Measurements from ENCODE around the gene LAMB2.

The LAMB2 gene

DNA sequence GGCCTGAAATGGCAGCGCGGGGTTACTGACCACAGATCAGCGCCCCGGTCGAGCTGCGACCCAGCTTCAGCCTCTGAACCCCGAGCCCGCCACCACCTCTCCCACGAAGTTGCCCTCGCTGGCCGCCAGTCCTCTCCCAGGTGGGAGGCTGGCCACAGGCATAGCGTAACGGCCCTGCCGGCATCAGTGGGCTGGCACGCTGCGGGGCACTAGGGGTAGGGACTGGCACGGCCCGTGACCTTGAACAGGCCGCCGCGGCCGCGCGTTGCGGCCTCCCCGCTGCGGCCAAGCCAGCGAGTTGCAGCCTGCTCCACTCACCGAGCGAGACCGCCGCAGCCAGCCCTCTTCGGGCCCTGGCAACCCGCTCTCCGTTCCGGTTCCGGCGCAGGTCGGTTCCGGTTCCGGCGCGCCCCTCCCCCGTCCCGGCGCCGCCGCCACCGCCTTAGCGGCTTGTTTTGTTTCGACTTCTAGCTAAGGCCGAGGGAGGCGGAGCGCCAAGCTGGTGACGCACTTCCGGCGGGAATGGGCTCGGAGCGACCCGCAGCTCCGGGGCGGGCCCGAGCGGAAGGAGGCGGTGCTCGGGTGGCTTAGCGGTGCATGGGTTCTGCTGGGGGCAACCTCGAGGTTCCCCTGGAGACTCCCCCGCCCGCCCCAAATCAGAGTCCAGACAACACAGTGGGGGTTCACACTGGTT is 12.3 kb downstream of the LAMB2 start, which contains the start of gene USP19:
USP19 (minus strand) TSS at position 386 of the 694 bp plus-strand sequence. CDS start 1,678 bp downstream, outside the sequence.
- peak; percentile 89 for DNase-seq (ENCODE audit: low read depth)

DNA sequence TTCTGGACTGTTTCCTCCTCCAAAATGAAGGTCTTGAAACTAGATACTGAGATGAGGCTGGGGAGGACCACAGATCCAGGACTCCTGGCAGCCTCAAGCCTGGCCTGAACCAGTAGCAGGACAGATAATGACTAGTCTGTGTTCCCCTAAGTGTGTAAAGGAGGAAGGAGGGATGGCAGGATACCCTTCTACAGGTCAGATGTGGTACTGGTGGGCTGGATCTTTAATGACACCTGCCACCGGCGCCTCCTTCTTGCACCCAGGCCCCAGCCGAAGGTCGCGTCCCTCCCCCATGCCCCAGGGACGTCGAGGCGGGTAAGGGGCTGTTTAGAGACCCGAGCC is 12.8 kb downstream of the LAMB2 start:
- DNase-seq (ENCODE audit: low read depth): no peak

DNA sequence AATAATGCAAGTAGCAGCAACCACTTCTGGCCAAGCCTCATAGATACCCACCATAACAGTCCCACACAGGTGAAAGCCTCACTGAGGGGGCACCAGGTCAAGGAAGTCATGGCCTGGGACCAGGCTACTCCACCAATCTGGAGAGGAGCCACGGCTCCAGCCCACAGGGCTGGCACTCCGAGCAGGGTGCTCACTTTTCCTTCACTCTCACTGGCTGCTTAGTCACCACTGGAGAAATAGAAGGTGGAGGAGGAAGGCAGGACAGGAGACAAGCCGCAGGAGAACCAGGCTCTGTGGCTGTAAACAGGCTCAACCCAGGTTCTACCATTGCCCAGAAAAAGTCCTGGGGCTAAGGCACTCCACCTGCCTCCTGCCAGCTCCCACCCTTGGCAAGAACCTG is 13.4 kb downstream of the LAMB2 start:
- DNase-seq (ENCODE audit: low read depth): no peak

DNA sequence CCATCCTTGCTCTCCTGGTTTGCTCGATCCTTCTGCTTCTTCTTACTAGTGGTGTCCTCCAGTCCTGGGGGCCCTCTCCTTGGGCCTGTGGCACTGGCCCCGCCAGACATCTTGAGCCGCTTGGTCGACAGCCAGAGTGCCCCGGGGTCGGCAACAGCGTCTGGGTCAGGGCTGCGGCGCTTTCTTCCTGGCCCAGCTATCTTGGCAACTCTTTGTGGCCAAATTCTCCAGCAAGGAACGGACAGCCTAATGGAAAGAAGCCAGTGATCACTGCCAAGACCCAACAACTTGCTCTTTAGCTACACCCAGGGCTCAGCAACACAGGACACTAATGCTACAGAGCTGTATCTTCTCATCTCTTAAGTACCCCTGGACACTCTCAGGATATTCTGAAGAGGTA is 13.8 kb downstream of the LAMB2 start:
- no peak for DNase-seq (ENCODE audit: low read depth)

DNA sequence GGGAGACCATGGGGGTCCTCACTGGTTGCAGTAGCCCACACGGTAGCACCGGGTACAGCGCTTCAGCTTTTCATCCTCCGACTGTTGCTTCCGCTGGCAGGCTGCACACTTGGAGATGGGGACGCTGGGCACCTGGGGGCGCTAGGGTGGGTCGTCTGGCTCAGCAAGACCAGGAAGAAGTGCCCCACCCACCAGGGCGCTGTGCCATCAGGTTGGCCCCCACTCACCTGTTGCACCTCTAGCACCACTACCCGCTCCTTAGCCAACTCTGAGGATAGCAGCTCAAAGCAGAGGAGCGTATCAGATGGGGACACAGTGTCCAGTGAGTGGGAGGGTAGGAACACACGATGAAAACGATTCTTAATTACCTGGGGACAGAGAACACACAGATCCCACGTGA is 20.6 kb downstream of the LAMB2 start:
- no peak for DNase-seq (ENCODE audit: low read depth)

DNA sequence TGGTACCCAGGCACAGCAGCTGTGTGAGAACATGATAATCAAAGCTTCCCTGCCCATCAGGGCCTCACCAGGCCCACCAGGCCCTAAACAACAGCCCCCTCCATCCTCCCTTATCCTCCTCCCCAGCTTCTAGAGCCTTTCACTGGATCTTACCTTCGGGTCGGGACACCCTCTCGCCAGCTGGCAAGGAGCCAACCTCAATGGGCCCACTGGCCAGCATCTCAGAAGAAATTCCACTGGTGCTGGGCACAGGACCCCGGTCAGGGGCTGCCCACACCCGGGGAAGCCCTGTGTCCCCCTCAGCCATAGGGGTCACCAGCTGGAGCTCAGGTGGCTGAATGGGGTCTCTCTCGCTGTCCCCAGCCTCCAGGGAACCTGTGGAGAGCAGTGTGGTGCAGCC is 21.5 kb downstream of the LAMB2 start:
- no peak for DNase-seq (ENCODE audit: low read depth)

DNA sequence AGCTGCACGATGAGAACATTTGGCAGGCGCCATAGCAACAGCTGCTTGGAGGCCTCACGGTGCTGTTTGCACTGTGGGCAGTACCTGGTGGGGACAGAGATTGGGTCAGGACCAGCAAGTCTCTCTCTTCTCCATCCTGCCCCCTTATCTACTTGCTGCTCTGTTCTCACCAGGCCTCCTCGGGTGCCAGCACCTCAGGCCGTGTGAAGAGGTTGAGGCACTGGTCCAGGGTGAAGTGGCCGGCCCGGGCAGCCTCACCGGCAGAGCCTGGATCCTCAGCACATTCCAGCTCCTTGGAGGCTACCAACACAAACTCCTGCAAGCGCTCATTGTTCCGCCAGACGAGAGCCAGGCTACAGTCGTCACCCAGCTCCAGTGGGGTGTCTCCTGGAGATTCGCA is 22.1 kb downstream of the LAMB2 start:
- DNase-seq (ENCODE audit: low read depth): no peak

DNA sequence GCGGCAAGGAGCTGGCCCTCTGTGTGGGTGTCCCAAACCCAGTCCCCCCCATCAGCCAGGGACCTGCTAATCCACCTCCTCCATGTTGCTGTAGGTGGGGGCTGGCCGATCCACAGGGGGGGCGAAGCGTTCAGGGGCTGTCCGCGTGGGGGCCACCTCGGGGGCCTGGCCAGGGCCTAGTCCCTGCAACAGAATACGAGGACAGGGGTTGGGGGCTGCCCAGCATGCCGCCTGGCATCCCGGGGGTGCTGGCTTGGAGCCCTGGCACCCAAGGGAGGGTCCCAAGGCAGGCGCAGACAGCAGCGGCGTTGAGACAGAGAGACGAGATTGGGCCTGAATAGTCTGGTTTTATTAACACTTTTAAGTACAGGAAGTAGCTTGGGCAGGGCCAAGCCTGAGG is 24.5 kb downstream of the LAMB2 start:
- DNase-seq (ENCODE audit: low read depth): no peak

DNA sequence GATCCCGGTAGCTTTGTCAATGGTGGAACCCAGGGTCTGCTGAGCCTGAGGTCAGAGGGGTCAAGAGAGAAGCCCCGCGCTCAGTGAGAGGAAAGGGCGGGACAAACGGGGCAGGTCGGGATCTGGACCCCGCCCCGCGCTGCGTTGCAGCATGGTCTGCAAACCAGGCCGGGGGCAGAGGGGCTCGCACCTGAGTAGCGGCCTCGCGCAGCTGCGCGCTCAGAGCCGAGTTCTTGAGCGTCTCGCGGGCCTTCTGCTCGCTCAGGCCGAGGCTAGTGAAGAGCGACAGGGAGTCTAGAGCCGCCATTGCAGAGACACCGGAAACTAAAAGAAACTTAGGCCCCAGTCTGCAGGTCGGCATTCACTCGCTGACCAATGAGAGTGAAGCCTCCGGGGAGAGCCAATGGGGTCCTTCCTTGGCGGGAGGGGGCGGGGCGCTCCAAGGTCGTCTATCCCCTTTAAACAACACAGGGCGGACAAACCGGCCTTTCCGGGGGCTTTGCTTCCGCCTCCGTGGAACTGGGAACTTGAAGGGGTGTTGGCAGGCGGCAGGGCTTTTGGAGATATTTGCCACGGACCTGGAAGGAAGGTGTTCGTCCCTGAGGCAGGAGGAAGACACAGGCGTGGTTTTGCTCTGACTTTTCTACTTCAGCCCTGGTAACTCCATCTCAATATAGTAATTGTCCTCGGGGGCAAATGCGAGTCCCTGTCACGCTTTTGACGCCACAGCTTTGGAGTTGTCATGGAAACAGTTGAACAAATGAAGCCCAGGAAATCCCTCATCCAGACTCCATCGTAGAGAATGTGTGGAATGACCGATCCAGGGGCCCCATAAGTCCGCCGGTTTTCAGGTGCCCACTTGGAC is 28.2 kb downstream of the LAMB2 start, which contains the start of gene QARS1:
QARS1 (minus strand) TSS at position 331 of the 865 bp plus-strand sequence; CDS start at position 307, 24 bp downstream.
- DNase-seq (ENCODE audit: low read depth): peak; percentile 90

DNA sequence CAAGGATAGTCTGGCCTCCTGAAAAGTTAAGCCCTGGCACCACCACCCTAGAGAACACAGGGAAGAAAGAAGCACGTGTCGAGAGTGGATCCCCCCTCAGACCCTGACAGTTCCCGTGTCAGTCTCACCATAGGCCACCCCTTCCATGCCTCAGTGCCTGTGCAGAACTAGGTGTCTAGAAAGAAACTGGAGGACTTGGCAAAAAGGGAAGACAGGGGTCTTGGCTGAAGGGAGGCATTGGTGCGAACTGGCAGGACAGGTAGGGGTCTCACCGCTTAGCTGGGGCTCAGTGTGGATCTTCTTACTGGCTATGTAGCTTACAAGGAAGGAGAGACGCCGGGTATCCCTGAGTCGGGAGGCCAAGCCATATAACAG is 28.8 kb downstream of the LAMB2 start:
- no peak for DNase-seq (ENCODE audit: low read depth)

DNA sequence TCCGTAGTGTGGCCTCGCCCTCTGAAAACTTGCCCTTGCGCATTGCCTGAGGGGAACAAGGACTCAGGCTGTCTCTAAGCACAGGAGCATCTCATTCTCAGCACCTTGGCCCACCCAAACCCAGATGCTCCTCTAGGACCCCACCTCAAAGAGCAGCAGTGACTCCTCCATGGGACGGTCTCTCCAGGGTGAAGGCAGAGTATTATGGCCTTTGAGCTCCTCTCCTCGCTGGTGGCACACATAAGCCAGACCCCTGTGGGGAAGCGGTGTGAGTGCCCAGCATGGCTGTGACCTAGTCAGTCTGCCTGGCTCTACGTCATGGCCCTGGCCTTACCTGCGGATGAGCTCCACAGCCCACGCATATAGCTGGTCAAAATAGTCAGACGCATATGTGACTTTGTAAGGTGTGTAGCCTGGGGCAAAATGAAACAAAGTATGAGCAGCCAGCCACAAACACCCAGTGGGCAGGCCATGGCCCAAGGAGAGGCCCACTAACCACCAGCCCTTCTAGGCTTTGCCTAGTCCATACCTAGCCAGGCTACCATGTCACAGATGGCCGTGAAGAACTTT is 32.7 kb downstream of the LAMB2 start:
- no peak for DNase-seq (ENCODE audit: low read depth)

DNA sequence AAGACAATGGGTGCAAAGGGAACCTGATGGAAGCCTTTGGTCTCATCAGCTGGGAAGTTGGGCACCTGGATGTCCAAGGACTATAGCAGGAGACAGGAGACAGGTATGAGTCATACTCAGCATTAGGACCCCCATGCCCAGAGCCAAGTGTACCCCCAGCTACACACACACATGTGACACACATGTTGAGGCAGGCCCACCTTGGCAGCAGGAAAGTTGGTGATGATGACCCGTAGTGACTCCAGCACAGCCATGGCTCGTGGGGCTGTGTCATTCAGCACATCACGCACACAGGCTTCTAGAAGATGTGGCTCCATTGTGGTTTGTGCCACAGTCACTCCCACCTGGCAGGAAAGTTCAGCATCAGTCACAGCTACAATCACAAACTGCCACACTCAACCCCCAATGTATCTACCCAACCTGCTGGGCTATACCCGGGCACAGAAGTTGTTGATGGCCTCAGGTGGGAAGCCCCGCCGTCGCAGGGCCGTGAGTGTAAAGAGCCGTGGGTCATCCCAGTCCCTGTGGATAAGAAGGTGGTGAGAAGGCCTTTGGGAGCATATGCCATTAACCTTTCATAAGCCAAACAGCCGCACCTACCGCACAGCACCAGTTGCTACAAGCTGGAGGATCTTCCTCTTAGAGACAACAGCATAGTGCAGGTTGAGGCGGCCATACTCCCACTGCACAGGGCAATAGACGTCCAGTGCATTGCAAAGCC is 33.8 kb downstream of the LAMB2 start:
- no peak for DNase-seq (ENCODE audit: low read depth)

DNA sequence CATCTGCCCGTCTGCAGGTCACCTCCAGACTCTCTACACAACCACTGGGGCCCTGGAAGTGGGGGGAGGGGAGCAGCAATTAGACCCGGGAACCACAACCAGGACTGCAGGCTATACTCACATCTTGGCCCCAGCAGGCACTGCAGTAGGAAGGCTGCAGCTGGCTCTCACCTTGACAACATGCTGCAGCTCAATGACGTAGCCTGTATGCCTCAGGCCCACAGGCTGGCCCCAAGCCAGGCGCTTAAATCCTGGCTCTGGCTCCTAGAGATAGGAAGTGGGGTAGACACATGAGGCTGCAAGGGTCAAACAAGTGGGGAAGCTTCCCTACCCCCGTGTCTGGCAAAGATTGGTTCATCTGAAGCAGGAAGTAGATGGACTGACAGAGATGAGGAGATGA is 34.4 kb downstream of the LAMB2 start:
- no peak for DNase-seq (ENCODE audit: low read depth)

DNA sequence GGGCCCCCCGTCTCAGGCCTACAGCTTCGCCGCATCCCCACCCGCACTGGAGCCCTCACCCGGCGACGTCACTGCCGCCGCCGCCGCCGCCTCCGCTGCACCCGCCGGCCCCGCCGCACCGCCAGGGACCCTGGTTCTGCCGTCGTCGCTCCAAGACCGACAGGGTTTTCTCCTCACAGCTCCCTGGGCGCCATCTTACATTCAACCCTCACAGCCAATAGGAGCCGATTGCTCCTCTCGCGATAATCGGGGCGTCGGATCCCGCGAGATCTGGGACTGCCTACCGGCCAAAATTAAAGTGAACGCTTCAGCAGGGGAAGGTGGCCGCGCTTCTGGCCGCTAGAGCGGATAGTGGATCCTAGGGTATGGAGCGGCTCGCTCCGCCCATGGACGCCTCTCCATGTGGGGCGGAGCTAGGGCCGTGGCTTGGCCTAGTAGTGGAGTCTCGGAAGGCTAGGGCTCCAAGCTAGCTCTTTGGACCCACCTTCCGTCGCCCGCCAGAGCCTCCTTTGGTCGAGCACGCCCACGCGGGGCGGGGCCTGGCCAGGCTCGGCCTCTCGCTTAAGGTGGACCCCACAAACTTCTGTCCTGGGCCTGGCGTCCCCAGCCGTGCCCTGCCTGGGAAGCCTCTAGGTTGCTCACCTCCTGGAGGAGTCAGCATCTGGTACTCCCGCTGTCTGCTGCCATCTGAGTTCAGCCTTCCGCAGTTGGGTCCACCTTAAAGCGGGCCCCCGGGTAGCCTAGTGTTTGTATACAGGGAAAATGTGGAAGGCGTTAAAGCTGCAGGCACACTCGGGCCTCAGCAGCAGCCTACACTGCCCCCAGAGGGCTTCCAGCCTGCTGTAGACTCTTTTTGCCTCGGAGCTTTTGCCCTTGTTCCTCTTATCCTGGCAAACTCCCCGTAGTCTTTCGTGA is 38.7 kb downstream of the LAMB2 start, which contains the start of gene QRICH1:
QRICH1 (minus strand) TSS at position 219 of the 915 bp plus-strand sequence. CDS start 17,054 bp downstream, outside the sequence.
- DNase-seq (ENCODE audit: low read depth): peak; percentile 97

DNA sequence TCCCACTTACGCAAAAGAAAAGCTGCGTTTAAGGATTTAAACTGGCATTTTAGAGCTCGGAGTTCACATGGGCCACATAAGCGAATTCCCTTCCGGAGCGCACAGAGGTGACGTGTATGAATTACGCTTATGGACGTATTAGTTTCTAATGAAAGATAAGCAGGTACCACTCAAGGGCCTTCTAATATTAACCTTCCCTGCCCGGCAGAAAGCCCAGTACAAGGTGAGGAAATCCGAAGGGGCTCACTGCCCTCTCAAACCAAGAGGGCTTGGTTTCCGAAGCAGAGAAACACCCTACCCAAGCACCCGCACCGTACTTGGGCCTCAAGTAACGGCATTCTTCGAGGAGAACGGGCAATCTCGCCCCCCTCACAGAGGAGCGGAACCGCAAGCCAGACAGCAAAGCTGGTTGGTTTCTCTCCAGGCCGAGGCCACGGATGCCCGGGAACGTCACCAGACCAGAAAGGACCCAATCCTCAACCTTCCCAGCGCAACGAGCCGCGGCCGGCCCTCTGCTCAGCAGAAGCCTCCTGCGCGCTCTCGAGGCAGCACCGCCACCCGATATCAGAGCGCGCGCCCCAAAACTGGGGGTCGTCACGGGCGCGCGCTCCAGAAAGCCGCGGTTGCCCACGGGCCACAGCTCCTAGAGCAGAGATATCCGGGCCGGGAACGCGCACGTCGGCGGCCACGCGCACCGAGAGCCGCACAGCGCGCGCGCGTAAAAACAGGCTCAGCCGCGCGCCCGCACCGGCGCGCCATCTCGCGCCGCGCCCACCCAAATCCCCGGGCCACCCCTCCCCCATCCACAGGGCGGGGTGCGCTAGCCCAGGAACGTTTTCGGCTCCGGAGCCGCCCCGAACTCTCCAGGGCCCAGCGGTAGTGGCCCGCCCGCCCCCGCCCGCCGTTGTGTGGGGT is 39.7 kb downstream of the LAMB2 start:
- DNase-seq (ENCODE audit: low read depth): peak; percentile 66

DNA sequence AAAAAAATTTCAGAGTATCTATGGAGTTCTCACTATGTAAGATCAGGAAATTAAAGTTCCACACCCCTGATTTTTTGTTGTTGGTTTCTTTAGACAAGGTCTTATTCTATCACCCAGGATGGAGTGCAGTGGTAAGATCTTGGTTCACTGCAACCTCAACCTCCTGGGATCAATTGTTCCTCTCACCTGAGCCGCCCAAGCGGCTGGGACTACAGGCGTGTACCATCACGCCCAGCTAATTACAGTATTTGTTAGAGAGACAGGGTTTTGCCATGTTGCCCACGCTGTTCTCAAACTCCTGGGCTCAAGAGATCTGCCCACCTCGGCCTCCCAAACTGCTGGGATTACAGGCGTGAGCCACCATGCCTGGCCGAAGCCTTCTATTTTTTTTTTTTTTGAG is 51.4 kb downstream of the LAMB2 start:
- no peak for DNase-seq (ENCODE audit: low read depth)

DNA sequence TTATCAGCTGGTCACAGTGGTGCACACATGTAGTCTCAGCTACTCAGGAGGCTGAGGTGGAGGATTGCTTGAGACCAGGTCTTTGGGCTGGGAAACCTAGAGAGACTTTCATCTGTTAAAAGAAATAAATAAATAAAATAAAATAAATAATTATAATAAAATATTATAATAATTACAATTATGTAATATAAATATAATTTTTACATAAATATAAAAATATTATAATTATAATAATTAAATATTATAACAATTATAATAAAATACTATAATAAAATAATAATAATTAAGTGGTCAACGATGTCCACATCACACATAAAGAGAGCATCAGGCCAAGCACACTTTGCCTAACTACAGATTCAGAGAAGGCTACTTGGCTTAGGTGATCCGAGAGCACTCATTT is 53.6 kb downstream of the LAMB2 start:
- no peak for DNase-seq (ENCODE audit: low read depth)

DNA sequence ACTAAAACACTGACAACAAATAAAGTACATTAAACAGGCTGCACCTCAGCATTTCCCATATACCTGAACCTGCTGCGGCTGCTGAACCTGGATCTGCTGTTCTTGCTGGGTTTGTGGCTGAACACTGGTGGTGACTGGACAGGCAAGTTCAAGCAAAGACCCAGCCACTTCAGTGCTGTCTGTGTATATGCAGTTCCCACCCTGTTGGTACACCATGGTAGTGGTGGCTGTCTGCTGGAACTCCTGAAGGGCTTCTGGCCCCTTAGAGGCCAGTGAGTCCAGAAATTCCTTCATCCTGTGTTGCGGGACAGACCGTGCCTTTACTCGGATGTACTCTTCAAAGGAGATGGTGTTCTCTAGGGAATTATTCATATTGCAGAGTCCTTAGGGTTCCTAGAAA is 56.2 kb downstream of the LAMB2 start:
- DNase-seq (ENCODE audit: low read depth): no peak

DNA sequence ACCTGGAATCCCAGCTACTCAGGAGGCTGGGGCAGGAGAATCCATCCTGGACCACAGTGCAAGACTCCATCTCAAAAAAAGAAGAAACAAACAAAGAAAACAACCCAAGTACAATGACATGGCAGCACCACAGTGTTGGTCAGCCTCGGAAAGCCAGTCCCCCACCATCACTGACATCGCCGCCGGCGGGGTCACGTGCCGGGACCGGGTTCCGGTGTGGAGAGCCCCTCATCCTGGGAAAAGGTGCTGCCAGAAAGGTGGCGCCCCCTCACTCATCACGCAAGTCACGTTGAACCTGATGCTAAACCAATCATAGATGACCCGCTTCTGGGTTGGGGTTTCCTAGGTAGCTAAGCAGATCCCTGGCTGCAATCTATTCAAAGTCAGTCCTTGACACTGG is 56.7 kb downstream of the LAMB2 start:
- no peak for DNase-seq (ENCODE audit: low read depth)
